ENCODE data around the gene ATP6V1G3.
"Not testable (repeated sequence)": the region's sequence is repeated elsewhere in the genome, so short reads cannot be mapped to it uniquely, and the experiment has no call there.

ATP6V1G3 gene

DNA sequence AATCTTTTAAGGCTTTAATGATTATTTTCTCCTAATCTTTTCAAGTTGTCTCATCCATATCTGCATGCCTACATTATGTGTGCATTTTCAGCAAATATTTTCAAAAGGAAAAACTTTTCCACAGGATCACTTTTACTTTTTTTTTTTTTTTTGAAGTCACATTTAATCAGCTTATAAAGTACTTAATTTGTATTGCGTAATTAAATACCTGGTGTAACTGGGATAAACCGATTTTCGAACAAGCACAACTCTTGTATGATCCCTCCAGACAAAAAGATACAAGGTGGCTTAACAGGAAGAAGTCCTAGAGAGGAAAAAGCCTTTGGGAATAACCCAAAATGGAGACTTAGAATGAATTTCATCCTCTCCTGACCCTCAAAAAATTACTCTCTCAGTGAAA lies 1.3 kb upstream of the ATP6V1G3 start:
- DNase-seq: no peak

DNA sequence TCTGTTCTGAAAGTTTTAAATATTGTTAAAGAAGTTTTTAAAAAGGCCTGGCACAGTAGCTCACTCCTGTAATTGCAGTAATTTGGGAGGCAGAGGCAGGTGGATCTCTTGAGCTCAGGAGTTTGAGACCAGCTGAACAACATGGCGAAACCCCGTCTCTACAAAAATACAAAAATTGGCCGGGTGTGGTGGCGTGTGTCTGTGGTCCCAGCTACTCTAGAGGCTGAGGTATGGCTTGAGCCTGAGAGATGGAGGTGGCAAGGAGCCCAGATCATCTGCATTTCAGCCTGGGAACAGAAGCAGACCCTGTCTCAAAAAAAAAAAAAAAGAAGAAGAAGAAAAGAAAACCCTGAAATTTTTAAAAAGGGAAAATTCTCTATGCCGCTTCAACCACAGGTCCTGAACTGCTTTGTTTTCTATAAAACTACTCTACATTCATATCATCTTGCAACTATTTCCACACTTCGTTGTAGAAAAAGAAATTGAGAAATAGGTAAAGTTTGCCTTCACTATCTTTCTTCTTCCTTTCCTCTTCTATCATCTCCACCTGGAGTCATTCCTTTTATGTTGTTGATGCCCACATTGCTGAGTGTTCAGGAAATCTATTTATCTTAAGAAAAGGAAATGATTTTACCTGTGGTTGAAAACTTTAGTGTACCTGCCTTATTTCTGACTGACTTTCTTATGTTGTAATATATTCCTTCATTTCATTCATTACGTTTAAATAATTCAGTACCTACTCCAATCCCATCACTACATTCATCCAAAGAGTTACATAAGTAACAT lies 1.7 kb downstream of the ATP6V1G3 start:
- no peak for DNase-seq

DNA sequence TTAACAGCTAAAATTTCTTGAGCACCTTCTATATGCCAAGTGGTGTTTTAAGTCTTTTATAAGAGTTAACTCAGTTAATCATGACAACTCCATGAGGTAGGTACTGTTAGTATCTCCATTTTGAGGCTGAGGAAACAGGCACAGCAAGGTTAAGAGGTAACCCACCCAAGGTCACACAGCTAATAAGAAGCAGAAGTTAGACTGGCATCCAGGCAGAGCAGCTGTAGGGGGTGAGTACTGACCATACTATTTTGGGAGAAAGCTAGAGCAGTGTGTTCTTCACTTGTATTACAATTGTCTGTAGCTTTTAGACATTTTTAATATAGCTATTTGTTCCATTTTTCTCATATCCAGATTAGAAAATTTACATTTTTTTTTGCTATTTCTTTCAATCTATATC lies 4.8 kb downstream of the ATP6V1G3 start:
- no peak for DNase-seq

DNA sequence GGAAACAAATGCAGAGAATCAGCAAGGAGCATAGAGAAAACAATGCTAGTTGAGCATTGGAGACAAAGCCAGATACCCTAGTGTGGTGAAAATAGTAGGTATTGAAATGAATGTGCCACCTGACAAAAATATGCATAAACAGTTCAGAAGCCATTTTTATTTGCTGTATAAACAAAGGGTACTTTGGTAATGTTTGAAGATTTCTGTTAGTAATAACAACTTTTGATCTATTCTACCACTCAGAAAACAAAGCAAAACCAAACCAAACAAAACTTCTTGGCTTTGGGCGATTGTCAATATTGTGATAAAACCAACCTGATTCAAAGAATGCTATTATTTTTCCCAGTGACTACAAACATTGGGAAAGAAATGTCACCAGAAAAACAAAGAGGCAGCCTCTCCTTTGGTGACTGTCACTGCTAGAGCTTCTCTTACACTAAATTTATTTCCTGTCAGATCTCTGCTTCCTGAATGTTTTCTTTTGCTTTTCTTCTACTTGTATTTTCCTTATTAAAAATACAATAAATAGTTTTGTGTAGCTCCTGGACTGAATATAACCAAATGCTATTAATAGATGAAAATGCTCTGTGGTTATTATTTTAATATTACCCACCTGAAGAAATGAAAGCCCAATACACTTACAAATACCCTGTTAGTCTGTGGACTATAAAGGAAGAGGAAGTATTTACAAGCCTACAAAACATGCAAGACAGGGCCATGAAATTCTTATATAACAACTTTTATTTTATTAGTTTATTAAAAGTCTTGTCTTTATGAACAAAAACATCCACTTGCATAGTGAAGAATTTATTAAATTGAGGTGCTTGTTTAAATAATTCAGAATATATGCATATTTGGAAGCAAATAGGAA lies 5.7 kb downstream of the ATP6V1G3 start:
- DNase-seq: no peak

DNA sequence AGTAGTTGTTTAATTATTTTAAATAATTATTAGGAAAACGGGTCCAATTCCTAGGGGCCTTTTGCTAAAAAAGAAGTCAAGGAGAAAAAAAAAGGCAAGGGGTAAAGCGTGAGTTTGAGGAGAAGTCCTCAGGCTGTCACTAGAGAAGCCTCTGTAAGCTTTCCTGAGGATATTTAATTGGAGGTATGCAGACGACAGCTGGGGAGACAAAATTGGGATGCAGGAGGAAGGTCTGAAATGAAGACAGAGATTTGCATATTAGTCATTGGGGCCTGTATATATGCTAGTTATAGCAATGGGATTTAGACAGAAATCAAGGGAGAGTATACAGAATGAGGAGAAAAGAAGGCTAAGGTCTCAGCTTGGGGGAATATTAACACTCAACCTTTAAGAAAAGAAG lies 8.6 kb downstream of the ATP6V1G3 start:
- no peak for DNase-seq

DNA sequence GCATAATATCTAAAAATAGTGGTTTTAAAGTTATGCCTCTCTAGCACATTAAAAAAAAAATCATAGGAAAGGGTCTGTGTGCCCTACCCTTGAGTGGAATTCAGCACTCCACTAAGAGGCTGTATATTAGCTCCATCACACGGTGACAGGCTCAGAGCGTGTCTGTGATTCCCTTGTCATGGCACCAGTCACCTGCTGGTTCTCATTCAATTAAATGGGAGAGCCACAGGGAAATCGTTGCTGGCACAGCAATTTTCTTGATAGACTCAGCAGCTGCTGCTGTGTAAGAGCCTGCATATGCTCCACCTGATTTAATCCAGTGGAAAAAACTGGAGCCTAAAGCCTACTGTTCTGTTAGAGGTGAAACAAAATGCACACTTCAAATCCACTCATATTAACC lies 9.5 kb downstream of the ATP6V1G3 start:
- no peak for DNase-seq

DNA sequence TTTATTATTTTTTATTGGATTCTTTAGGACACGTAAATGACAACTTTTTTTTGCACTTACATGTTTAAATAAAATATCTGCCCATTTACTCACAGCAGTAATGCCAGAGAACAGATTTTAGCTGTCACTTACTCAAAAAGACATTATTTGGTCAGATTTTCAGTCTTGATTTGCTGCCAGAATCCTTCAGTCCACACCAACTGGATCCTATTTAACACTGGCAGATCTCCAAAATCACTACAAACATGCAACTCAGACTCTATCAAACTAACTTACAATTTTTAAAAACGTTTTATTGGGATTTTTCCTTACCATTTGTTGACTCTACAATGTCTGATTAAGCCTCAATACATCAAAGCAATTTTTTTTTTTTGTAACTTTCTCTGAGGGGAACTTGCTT lies 11.1 kb downstream of the ATP6V1G3 start:
- DNase-seq: no peak

DNA sequence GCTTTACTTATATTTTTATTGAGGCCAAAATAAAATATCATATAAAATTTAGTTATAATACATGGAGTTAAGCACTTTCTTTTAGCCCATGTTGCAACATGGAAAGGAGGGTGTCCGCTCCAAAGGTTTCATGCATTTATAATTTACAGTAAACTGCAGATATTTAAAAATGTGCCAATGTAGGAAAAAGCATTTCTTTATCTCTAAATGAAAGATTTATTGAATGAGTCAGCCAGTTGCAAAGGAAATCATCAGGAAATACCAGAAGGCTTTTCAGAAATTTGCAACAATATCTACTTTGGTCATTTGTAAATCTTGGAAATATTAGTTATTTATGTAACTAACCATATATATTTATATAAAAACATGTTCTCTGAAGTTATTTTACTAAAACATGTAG lies 12.1 kb downstream of the ATP6V1G3 start:
- no peak for DNase-seq

DNA sequence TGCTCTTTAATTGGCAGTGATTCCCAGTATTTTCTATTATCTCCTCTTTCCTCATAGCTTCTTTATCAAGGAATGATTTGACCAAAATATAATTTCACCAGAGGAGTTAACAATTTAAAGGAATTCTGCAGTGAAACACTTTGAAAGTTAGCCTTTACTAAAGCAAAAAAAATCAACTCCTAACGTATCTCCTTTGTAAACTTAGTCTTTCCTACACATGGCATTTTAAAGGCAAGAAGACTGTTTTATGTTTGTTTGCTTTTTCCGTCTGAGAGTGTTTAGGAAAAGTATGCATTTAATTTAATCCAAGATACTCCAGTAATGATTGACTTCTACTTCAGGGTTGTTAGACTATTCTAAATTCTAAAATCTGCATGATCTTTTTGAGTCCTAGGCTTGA lies 15.9 kb downstream of the ATP6V1G3 start:
- DNase-seq: no peak

DNA sequence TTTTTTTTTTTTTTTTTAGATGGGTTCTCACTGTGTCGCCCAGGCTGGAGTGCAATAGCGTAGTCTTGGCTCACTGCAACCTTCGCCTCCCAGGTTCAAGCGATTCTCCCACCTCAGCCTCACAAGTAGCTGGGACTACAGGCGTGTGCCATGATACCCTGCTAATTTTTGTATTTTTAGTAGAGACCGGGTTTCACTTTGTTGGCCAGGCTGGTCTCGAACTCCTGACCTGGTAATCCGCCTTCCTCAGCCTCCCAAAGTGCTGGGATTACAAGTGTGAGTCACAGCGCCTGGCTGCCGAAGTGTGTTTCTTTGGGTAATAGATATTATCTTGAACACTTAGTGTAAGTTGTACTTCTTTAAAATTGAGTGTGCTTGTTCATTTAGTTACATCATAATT lies 16.4 kb downstream of the ATP6V1G3 start:
- DNase-seq: not testable (repeated sequence)

DNA sequence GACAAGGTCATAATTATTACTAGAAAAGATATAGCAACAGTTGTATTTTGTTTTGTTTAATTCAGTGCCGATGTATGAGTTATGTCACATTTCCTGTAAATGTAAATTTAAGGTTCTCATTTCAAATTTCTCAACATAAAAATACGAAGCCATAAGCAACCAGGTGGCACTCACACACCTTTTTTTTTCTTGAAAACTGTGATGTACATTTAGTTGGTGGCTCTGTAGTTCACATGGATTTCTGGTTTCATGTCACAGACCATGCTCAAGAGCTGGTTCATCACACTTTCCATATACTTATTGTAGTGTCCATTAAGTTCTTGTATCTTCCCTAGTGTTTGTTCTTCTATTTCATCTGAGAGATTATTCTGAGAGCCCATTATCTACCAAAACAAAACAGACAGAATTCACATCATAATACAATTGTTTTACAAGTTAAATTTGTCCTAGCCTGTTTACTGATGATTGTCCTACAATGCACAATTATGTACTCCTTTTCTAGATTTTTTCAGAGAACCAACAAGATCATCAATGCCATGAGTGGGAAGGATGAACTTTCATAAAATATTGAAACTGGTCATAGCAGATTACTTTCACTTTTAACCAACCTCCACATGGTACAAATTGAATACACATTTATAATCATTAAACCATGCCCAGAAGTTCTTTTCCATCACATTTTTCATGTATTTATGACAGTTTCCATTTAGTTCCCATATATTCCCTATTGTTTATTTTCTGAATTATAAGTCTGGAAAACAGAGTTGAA lies 17.1 kb downstream of the ATP6V1G3 start:
- no peak for DNase-seq

DNA sequence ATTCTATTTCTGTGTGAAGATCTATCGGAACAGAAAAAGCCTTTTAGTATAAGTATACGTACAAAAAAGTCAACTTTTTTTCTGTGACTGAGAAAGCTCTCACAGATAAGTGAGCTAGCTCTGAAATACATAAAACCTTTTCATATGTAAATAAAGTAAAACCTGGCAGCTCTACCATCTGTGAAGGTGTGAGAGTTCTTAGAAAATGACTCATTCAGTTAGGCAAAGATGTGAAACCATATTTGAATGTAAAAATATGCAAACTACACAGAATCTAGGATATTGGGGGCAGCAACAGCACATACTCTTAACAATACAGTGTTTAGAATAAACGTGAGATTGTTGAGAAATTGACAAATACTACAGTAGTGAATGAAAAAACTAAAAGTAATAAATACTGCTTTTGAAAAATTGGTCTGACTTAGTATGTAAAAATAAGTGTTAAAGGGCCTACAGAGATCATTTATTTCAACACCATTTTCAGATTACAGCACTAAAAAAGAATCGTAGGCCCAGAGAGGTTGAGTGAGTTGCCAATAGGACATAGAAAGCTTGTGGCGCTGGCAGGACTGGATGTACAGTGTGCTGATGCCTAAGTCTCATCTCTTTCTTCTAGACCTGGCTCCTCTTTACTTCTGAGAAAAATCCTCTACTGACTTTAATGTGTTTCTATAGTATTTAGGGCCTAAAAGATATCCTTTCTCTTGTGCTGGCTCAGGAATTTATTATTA lies 19.8 kb downstream of the ATP6V1G3 start:
- DNase-seq: no peak

DNA sequence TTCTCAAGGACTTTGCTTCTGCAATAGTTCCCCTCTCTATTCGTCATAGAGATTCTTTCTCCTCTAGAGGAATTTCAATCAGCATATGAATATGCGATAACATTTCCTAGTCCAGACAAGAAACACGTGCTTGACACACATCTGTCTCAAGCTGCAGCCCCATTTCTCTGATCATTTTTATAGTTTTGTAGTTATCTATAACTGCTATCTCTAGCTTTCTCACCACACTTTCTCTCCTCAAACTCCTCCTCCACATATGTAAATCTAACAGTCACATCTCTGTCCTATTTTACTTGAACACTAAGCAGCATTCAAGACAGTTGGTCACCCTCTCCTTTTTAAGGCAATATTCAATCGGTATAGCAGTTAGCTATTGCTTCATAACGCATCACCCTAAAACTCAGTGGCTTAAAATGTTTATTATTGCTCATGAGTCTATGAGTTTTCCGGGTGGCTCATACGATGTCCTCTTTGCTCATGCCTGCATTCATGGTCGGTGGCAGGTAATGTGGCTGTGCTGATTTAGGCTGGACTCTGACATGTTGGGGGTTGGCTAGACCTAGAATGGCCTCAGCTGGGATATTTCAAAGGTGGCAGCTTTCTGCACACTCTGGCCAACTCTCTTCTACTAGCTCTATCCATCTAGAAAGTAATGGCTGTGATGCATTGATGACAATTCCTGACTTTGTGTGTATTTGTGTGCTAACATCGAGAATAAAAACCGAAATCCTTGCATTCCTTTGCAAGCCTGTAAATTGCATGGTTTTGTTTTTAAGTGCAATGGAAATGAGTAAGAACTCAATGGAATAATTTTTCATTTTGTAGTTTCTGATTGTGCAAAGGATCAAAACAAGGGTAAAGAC lies 20.6 kb downstream of the ATP6V1G3 start:
- DNase-seq: no peak

DNA sequence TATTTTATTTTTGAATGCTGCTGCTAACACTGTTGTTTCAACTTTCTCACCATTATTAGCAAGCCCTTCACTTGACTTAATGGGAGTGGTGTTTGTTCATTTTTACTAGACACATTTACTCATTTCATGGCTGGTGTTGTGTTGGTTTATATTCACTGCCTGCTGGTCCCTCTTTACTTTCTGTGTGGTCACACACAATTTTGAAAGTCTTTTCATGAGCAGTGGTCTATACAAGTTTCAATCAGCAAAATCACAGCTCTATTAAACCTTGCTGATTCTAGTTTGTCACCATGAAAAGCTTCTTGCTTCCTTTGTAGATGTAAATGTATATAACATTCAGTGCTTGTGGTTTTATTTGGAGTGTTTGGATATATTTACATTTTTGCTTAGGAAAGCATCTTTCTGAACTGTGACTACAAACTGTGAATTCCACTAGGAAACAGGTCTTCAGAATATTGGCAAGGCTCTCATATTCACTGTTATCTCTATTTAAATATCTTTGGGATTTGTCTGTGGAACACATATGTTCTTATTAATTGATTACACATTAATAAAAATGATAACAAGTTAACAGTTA lies 22.8 kb downstream of the ATP6V1G3 start:
- DNase-seq: no peak

DNA sequence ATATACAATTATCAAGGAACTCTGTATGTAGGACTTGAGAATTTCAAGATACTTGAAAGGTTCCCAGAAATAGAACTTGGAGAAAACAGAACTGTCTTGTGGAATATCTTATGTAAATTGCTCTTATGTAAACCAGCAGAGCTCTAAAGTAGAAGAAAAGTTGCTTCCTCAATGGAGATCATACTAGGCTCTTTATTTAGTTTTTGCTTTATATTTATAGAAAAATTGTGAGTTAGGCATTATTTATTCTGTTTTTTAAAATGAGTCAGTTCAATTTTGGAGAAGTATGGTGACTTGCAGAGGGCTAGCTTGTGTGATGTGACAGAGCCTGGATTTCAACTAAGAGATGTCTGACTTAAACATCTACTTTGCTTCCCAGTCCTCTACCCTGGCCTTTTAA lies 40.4 kb downstream of the ATP6V1G3 start:
- DNase-seq: no peak

DNA sequence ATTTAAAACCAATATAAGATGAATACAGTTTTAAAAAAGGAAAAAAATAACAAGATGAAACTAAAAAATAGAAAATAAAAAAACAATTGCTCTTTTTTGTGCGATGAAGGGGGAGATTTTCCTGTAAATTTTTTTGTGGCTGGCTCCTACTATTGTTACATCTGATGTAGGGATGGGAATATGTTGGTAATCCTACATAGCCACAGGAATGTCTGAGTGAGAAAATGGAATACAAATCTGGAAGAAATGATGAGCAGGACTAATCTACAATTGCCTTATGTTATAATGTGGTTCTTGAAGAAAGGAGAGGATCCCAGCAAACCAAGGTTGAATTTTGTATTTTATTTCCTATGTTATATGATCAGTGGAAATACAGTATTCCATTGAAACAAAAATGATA lies 40.9 kb downstream of the ATP6V1G3 start:
- DNase-seq: no peak

DNA sequence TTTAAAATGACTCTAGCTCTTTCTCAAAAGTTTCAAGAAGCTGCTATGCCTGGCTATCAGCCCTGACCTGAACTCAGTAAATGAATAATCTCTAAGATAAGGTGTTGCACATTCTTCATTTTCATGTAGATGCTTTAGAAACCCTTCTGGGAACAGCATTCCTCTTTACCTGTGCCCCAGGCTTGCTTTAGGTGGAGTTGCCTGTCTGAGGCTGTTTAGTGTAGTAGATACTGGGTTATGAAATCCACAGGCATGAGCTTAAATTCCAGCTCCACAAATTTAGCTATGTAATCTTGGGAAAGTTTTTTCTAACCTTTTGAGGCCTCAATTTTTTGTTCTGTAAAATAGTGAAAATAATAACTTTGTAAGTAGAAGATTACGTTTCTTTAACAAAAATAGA lies 41.6 kb downstream of the ATP6V1G3 start:
- no peak for DNase-seq

DNA sequence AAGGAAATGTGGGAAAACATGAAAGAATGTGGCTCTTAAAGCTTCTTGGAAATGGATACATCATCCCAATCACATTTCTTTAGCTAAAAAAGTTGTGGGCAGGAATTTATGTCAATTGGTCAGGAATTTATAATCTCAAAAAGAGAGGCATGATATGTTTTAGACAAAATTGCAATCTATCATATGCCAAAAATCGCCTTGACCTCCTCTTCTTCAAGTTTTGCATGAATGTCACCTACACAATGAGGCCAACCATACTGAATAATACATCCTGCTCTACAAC lies 42.4 kb downstream of the ATP6V1G3 start:
- no peak for DNase-seq

DNA sequence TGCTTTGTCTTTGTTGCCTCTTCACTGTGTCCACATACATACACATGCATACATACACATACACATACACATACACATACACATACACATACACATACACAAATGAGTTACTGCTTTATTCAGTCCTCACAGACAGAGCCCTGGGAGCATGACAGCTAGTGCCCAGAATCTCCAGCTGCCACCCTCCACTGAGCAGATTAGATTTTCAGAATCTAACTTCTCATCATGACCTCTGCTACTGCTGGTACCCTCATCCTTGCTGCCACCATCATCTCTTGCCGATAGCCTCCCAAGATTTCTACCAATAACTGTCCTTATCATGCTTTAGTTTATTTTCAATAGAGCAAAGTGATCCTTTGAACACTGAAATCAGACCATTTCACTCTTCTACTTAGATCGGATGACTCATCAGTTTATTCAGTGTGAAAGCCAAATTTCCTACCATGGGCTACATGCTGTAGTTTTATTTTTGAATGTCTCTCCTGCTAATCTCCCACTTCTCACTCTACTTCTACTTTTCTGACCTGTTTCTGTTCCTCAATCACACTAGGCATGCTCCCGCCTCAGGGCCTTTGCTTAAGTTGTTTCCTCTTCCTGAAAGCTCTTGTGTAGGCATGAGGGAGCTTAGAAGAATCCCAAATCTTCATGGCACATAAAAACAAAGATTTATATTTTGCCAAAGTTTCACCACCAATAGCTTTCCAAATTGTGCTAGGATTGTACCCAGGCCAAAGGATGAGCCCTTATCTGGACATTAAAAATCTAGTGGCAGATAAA lies 43.0 kb downstream of the ATP6V1G3 start:
- no peak for DNase-seq

DNA sequence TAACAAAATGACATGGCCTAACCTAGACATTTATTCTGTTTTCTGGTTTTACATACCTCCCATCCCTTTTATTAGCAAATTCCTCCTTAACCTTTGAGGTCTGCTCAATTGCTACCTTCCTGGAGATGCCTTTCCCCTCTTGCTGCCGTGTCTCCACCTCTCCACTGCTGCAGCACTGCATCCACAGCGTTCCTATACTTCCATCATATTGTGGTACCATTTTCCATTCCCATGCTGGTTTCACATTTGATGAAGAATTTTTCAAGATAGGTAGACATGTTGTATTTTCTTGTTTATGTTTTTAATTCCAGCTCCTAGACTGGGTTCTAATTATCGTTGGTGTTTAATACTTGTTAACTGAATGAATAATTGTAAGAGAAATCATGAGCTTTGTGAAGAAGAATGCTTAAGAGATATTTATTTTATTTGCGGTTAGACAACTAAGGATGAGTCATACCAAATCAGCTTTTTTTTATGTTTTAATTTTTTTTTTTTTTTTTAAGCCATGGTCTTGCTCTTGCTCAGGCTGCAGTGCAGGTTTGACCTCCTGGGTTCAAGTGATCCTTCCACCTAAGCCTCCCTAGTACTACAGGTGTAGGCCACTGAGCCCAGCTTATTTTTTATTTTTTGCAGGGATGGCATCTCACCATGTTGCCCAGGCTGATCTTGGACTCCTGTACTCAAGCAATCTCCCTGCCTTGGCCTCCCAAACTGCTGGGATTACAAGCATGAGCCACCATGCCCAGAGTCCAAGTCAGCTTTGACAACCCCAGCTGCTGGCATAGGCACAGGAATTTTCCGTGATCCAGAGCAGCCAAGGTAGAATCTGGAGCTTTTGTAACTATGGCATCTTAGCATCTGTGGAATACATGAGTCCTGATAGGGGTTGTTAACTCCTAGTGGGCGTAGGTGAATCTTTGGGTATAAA lies 44.0 kb downstream of the ATP6V1G3 start:
- no peak for DNase-seq

All from GF-D8 (cell line).